ENCODE measurements around the gene PGAP6.
"Not testable (repeated sequence)": the region's sequence is repeated elsewhere in the genome, so short reads cannot be mapped to it uniquely, and the experiment has no call there.

The PGAP6 gene

GRCh38 chr16:381789-382717 lies at the start of gene PGAP6:
Gene PGAP6, minus strand, starts transcription at chr16:381978. Its CDS starts 157 bp downstream, at chr16:381821.
- DNase-seq, result peak; percentile 50

- DNase-seq, result no peak
These were observed 49.1 kb upstream of the PGAP6 start for GRCh38 chr16:430904-431303.

GRCh38 chr16:427250-427649 lies 45.5 kb upstream of the PGAP6 start:
- DNase-seq, result no peak

GRCh38 chr16:426906-427249 lies 45.1 kb upstream of the PGAP6 start:
- DNase-seq, result no peak

GRCh38 chr16:426115-426905 lies 44.5 kb upstream of the PGAP6 start:
- DNase-seq, result no peak

- DNase-seq, result no peak
These were observed 43.9 kb upstream of the PGAP6 start for GRCh38 chr16:425740-426114.

GRCh38 chr16:425082-425718 lies 43.4 kb upstream of the PGAP6 start, which contains the start of gene RAB11FIP3:
Gene RAB11FIP3, plus strand, starts transcription at chr16:425649. Its CDS starts 358 bp downstream, at chr16:426007.
- DNase-seq, result peak; percentile 76

GRCh38 chr16:424623-425081 lies 42.9 kb upstream of the PGAP6 start:
- DNase-seq, result no peak

- DNase-seq, result peak; percentile 93
These were observed 42.4 kb upstream of the PGAP6 start for GRCh38 chr16:424033-424622.

GRCh38 chr16:422179-422578 lies 40.4 kb upstream of the PGAP6 start:
- DNase-seq, result not testable (repeated sequence)

- DNase-seq, result not testable (repeated sequence)
These were observed 33.4 kb upstream of the PGAP6 start for GRCh38 chr16:415170-415498.

GRCh38 chr16:414395-415169 lies 32.8 kb upstream of the PGAP6 start:
- DNase-seq, result no peak

GRCh38 chr16:411576-412265 lies 29.9 kb upstream of the PGAP6 start:
- DNase-seq, result no peak

GRCh38 chr16:410516-411178 lies 28.9 kb upstream of the PGAP6 start:
- DNase-seq, result no peak

- no peak for DNase-seq
These were observed 25.5 kb upstream of the PGAP6 start for GRCh38 chr16:407253-407652.

- DNase-seq, result no peak
These were observed 24.0 kb upstream of the PGAP6 start for GRCh38 chr16:405548-406506.

GRCh38 chr16:404971-405486 lies 23.3 kb upstream of the PGAP6 start:
- no peak for DNase-seq

GRCh38 chr16:401468-402348 lies 19.9 kb upstream of the PGAP6 start, which contains the start of gene DECR2:
Gene DECR2, plus strand, starts transcription at chr16:401885. Its CDS starts 79 bp downstream, at chr16:401964.
- peak; percentile 89 for DNase-seq
